ENCODE results near the gene ERAP2.

Gene ERAP2

GRCh38 chr5:96909435-96909834 lies 33.1 kb downstream of the ERAP2 start:
- TF ChIP-seq CTCF (conservative IDR thresholded peaks at IDR 0.05) (no peak), ZFX (IDR thresholded peaks at IDR 0.05) (no peak)
- no peak overlapping the region for H3K27ac ChIP-seq

GRCh38 chr5:96911139-96911538 lies 34.8 kb downstream of the ERAP2 start:
- no peak for TF ChIP-seq ZFX (IDR thresholded peaks at IDR 0.05)
- no peak for TF ChIP-seq CTCF (conservative IDR thresholded peaks at IDR 0.05)
- H3K27ac ChIP-seq, result no peak overlapping the region

GRCh38 chr5:96913233-96913632 lies 36.9 kb downstream of the ERAP2 start:
- no peak for TF ChIP-seq ZFX (IDR thresholded peaks at IDR 0.05)
- TF ChIP-seq CTCF (conservative IDR thresholded peaks at IDR 0.05), result no peak
- H3K27ac ChIP-seq, result no peak overlapping the region

GRCh38 chr5:96919754-96920197 lies 43.5 kb downstream of the ERAP2 start:
- no peak overlapping the region for H3K27ac ChIP-seq
- TF ChIP-seq CTCF (conservative IDR thresholded peaks at IDR 0.05), result no peak
- no peak for TF ChIP-seq ZFX (IDR thresholded peaks at IDR 0.05)

- no peak overlapping the region for H3K27ac ChIP-seq
- no peak for TF ChIP-seq CTCF (conservative IDR thresholded peaks at IDR 0.05)
- TF ChIP-seq ZFX (IDR thresholded peaks at IDR 0.05), result no peak
Measured at GRCh38 chr5:96920744-96921355, 44.5 kb downstream of the ERAP2 start.

GRCh38 chr5:96922499-96923244 lies 46.4 kb downstream of the ERAP2 start:
- TF ChIP-seq CTCF (conservative IDR thresholded peaks at IDR 0.05), result no peak
- H3K27ac ChIP-seq, result peak overlapping the region; percentile 86

GRCh38 chr5:96924016-96924443 lies 47.7 kb downstream of the ERAP2 start:
- H3K27ac ChIP-seq, result peak overlapping the region; percentile 86
- no peak for TF ChIP-seq ZFX (IDR thresholded peaks at IDR 0.05)
- no peak for TF ChIP-seq CTCF (conservative IDR thresholded peaks at IDR 0.05)
